ENCODE measurements around the gene FBXO15.
A peak's percentile ranks its signal among the peaks of the same experiment; 100 is the strongest.

The FBXO15 gene

DNA sequence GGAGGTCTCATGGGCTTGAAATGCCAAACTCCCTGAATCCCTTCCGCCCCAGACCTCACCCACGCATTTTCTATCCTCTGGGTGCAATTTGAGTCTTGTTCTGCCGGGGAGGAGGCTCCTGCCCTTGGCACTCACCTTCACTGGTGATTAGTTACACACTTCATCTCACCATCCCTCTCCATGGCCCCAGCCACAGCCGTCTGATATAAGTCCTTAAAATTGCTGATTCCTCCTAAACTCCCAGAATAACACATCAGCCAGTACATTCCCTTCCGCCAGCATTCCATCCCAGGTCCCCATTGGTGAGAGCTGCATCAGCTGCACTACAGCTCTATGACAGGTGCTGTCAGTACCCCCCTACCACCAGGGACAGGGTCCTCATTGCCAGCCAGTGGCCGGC, 4.6 kb upstream of the FBXO15 start:
- H2BK5ac ChIP-seq (ENCODE audit: low read length): no peak overlapping the region
- peaks cover 6 to 67% of the 10 kb centered on the region in 2 donors for H3K36me3 ChIP-seq (replicated peaks in 1 of 2; ENCODE audit: control insufficient read depth in 2 of 2, insufficient read depth in 2 of 2, low read length in 2 of 2)
- no peak overlapping the region for H4K91ac ChIP-seq (ENCODE audit: low read depth, low read length, poor library complexity)
- no peak overlapping the region for H2BK15ac ChIP-seq (ENCODE audit: low read length)
- H4K8ac ChIP-seq (ENCODE audit: low read depth, low read length): no peak overlapping the region
- no CpG with 5 or more reads among the region's 6 CpGs for WGBS, 2 donors (ENCODE audit: extremely low coverage in 2 of 2, insufficient read length in 2 of 2, insufficient replicate concordance in 1 of 2)
- no peak overlapping the region for H3K23ac ChIP-seq (ENCODE audit: low read depth, low read length, poor library complexity)
- peaks cover 3 to 13% of the 10 kb centered on the region in 2 donors for H3K4me1 ChIP-seq (ENCODE audit: control insufficient read depth in 2 of 2, insufficient read depth in 1 of 2, low read depth in 1 of 2, low read length in 2 of 2)
- no peaks in the 10 kb centered on the region for H3K9me3 ChIP-seq (replicated peaks in 1 of 2; ENCODE audit: control insufficient read depth in 2 of 2, insufficient read depth in 1 of 2, low read depth in 1 of 2, low read length in 2 of 2)
- no peaks in the 10 kb centered on the region for H3K27me3 ChIP-seq (ENCODE audit: control insufficient read depth in 3 of 3, insufficient read depth in 3 of 3, low read depth in 1 of 3, low read length in 3 of 3)
- no peak overlapping the region for H3K4me2 ChIP-seq (ENCODE audit: insufficient read depth, low read length, poor library complexity, severe bottlenecking)
- H2BK120ac ChIP-seq (ENCODE audit: low read depth, low read length): no peak overlapping the region
- no peak overlapping the region for H2BK12ac ChIP-seq (ENCODE audit: low read length)
- no peak overlapping the region for H3K27ac ChIP-seq (replicated peaks; ENCODE audit: low read length)
- H2AFZ ChIP-seq (ENCODE audit: low read length): no peak overlapping the region
- no peak overlapping the region for H3K4ac ChIP-seq (ENCODE audit: low read length)
- H2AK5ac ChIP-seq (ENCODE audit: low read depth, low read length): no peak overlapping the region
- no peak for DNase-seq (ENCODE audit: low spot score)
- no peak overlapping the region for H3K14ac ChIP-seq (ENCODE audit: low read length)
- no peak overlapping the region for H3K4me3 ChIP-seq (ENCODE audit: low read length in 2 of 2)
- H3K79me1 ChIP-seq (ENCODE audit: low read depth, low read length): peaks cover 2% of the 10 kb centered on the region
- no peak overlapping the region for H3K18ac ChIP-seq (ENCODE audit: low read length)
- H3K9ac ChIP-seq (ENCODE audit: low read depth, low read length, poor library complexity): no peak overlapping the region

DNA sequence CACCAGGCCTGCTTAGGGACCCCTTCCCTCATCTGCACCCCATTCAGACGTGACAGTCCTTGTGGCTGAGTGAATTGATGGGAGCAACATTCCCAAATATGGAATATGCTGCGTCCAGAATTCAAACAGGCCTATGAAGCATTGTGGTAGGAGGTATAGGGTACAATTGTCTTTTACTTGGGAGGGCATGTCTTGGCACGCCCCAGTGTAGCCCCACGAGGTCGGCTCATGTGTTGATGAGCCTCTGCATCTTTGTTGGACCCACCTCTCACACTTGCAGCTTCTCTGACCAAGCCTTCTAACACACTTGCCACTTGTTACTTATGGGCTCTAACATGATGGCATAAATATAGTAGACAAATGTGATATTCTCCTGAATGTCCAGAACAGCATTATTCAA, 2.2 kb upstream of the FBXO15 start:
- H2BK5ac ChIP-seq (ENCODE audit: low read length): no peak overlapping the region
- H3K14ac ChIP-seq (ENCODE audit: low read length): no peak overlapping the region
- H3K4me3 ChIP-seq (ENCODE audit: low read length in 2 of 2): peak overlapping the region in 1 of 2 donors; percentile 97
- no peak overlapping the region for H2AFZ ChIP-seq (ENCODE audit: low read length)
- peaks cover 2 to 43% of the 10 kb centered on the region in 2 donors for H3K36me3 ChIP-seq (replicated peaks in 1 of 2; ENCODE audit: control insufficient read depth in 2 of 2, insufficient read depth in 2 of 2, low read length in 2 of 2)
- no peak overlapping the region for H3K18ac ChIP-seq (ENCODE audit: low read length)
- no peak overlapping the region for H3K4ac ChIP-seq (ENCODE audit: low read length)
- peaks cover 8 to 17% of the 10 kb centered on the region in 2 donors for H3K4me1 ChIP-seq (ENCODE audit: control insufficient read depth in 2 of 2, insufficient read depth in 1 of 2, low read depth in 1 of 2, low read length in 2 of 2)
- no peak overlapping the region for H3K9ac ChIP-seq (ENCODE audit: low read depth, low read length, poor library complexity)
- H3K27ac ChIP-seq (replicated peaks; ENCODE audit: low read length): no peak overlapping the region
- no peak overlapping the region for H4K91ac ChIP-seq (ENCODE audit: low read depth, low read length, poor library complexity)
- H3K9me3 ChIP-seq (replicated peaks in 1 of 2; ENCODE audit: control insufficient read depth in 2 of 2, insufficient read depth in 1 of 2, low read depth in 1 of 2, low read length in 2 of 2): no peaks in the 10 kb centered on the region
- no peak overlapping the region for H2AK5ac ChIP-seq (ENCODE audit: low read depth, low read length)
- H2BK15ac ChIP-seq (ENCODE audit: low read length): no peak overlapping the region
- no CpG with 5 or more reads among the region's 5 CpGs for WGBS, 2 donors (ENCODE audit: extremely low coverage in 2 of 2, insufficient read length in 2 of 2, insufficient replicate concordance in 1 of 2)
- H2BK120ac ChIP-seq (ENCODE audit: low read depth, low read length): no peak overlapping the region
- peaks cover 2% of the 10 kb centered on the region for H3K79me1 ChIP-seq (ENCODE audit: low read depth, low read length)
- no peak overlapping the region for H3K4me2 ChIP-seq (ENCODE audit: insufficient read depth, low read length, poor library complexity, severe bottlenecking)
- H3K27me3 ChIP-seq (ENCODE audit: control insufficient read depth in 3 of 3, insufficient read depth in 3 of 3, low read depth in 1 of 3, low read length in 3 of 3): no peaks in the 10 kb centered on the region
- no peak overlapping the region for H2BK12ac ChIP-seq (ENCODE audit: low read length)
- no peak for DNase-seq (ENCODE audit: low spot score)
- no peak overlapping the region for H4K8ac ChIP-seq (ENCODE audit: low read depth, low read length)
- H3K23ac ChIP-seq (ENCODE audit: low read depth, low read length, poor library complexity): no peak overlapping the region

DNA sequence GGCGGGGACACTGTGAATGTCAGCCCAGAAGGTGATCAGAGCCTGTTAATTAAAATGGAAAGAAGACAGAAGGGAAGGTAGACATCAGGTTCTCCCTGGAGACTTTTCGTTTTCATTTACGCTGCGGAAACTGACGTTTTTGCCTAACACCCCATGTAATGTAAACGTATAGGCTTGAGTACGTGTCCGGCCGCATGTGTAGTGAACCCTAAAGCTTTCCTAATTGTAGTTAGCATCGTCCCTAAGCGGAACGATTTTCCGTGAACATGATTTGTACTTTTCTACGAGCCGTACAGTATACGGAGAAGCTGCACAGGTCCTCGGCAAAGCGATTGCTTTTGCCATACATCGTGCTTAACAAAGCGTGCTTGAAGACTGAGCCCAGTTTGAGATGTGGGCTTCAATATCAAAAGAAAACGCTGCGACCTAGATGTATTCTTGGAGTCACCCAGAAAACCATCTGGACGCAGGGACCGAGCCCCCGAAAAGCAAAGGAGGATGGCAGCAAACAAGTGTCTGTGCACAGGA, 973 bp upstream of the FBXO15 start:
- DNase-seq (ENCODE audit: low spot score): no peak
- WGBS, 2 donors (ENCODE audit: extremely low coverage in 2 of 2, insufficient read length in 2 of 2, insufficient replicate concordance in 1 of 2): no CpG with 5 or more reads among the region's 25 CpGs
- peak overlapping the region; percentile 80 for H3K9ac ChIP-seq (ENCODE audit: low read depth, low read length, poor library complexity)
- peak overlapping the region; percentile 85 to 97 for H3K4me3 ChIP-seq (ENCODE audit: low read length in 2 of 2)
- H2BK15ac ChIP-seq (ENCODE audit: low read length): no peak overlapping the region
- H2AFZ ChIP-seq (ENCODE audit: low read length): peak overlapping the region; percentile 91
- H3K4me2 ChIP-seq (ENCODE audit: insufficient read depth, low read length, poor library complexity, severe bottlenecking): peak overlapping the region; percentile 77
- no peak overlapping the region for H3K14ac ChIP-seq (ENCODE audit: low read length)
- no peak overlapping the region for H2AK5ac ChIP-seq (ENCODE audit: low read depth, low read length)
- no peak overlapping the region for H4K8ac ChIP-seq (ENCODE audit: low read depth, low read length)
- no peak overlapping the region for H2BK120ac ChIP-seq (ENCODE audit: low read depth, low read length)
- H3K4ac ChIP-seq (ENCODE audit: low read length): no peak overlapping the region
- H2BK12ac ChIP-seq (ENCODE audit: low read length): no peak overlapping the region
- no peak overlapping the region for H3K27ac ChIP-seq (replicated peaks; ENCODE audit: low read length)
- H3K18ac ChIP-seq (ENCODE audit: low read length): no peak overlapping the region
- H3K4me1 ChIP-seq (ENCODE audit: control insufficient read depth in 2 of 2, insufficient read depth in 1 of 2, low read depth in 1 of 2, low read length in 2 of 2): peaks cover 8 to 17% of the 10 kb centered on the region in 2 donors
- H3K36me3 ChIP-seq (replicated peaks in 1 of 2; ENCODE audit: control insufficient read depth in 2 of 2, insufficient read depth in 2 of 2, low read length in 2 of 2): peaks cover 2 to 33% of the 10 kb centered on the region in 2 donors
- H3K9me3 ChIP-seq (replicated peaks in 1 of 2; ENCODE audit: control insufficient read depth in 2 of 2, insufficient read depth in 1 of 2, low read depth in 1 of 2, low read length in 2 of 2): no peaks in the 10 kb centered on the region
- H2BK5ac ChIP-seq (ENCODE audit: low read length): no peak overlapping the region
- peaks cover 2% of the 10 kb centered on the region for H3K79me1 ChIP-seq (ENCODE audit: low read depth, low read length)
- no peak overlapping the region for H3K23ac ChIP-seq (ENCODE audit: low read depth, low read length, poor library complexity)
- H4K91ac ChIP-seq (ENCODE audit: low read depth, low read length, poor library complexity): no peak overlapping the region
- no peaks in the 10 kb centered on the region for H3K27me3 ChIP-seq (ENCODE audit: control insufficient read depth in 3 of 3, insufficient read depth in 3 of 3, low read depth in 1 of 3, low read length in 3 of 3)

DNA sequence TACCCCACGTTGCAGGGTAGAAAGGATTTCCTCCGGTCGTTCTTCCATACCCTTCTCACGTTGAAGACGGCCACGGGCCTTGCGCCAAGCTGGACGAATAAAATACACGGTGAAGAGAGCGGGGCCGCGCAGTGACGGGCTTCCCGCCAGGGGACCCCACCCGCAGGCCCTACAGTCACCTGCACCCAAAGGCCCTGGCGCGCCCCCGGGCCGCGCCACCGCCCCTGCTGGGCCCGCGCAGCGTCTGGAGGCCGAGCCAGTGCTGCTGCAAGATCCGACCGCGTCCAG, 199 bp downstream of the FBXO15 start:
- no peaks in the 10 kb centered on the region for H3K27me3 ChIP-seq (ENCODE audit: control insufficient read depth in 3 of 3, insufficient read depth in 3 of 3, low read depth in 1 of 3, low read length in 3 of 3)
- H3K4ac ChIP-seq (ENCODE audit: low read length): no peak overlapping the region
- H3K9me3 ChIP-seq (replicated peaks in 1 of 2; ENCODE audit: control insufficient read depth in 2 of 2, insufficient read depth in 1 of 2, low read depth in 1 of 2, low read length in 2 of 2): no peaks in the 10 kb centered on the region
- peak overlapping the region; percentile 67 for H3K18ac ChIP-seq (ENCODE audit: low read length)
- no peak overlapping the region for H4K8ac ChIP-seq (ENCODE audit: low read depth, low read length)
- no peak overlapping the region for H2BK5ac ChIP-seq (ENCODE audit: low read length)
- peak overlapping the region; percentile 83 to 97 for H3K4me3 ChIP-seq (ENCODE audit: low read length in 2 of 2)
- H4K91ac ChIP-seq (ENCODE audit: low read depth, low read length, poor library complexity): no peak overlapping the region
- no peak overlapping the region for H2BK12ac ChIP-seq (ENCODE audit: low read length)
- no peak overlapping the region for H3K9ac ChIP-seq (ENCODE audit: low read depth, low read length, poor library complexity)
- H3K4me2 ChIP-seq (ENCODE audit: insufficient read depth, low read length, poor library complexity, severe bottlenecking): peak overlapping the region; percentile 88
- no peak overlapping the region for H2BK120ac ChIP-seq (ENCODE audit: low read depth, low read length)
- no peak overlapping the region for H3K14ac ChIP-seq (ENCODE audit: low read length)
- no peak overlapping the region for H3K23ac ChIP-seq (ENCODE audit: low read depth, low read length, poor library complexity)
- no peak overlapping the region for H2BK15ac ChIP-seq (ENCODE audit: low read length)
- peak overlapping the region; percentile 14 for H2AK5ac ChIP-seq (ENCODE audit: low read depth, low read length)
- peaks cover 2 to 22% of the 10 kb centered on the region in 2 donors for H3K36me3 ChIP-seq (replicated peaks in 1 of 2; ENCODE audit: control insufficient read depth in 2 of 2, insufficient read depth in 2 of 2, low read length in 2 of 2)
- peak overlapping the region; percentile 91 for H2AFZ ChIP-seq (ENCODE audit: low read length)
- peaks cover 2% of the 10 kb centered on the region for H3K79me1 ChIP-seq (ENCODE audit: low read depth, low read length)
- DNase-seq (ENCODE audit: low spot score): no peak
- no CpG with 5 or more reads among the region's 28 CpGs for WGBS, 2 donors (ENCODE audit: extremely low coverage in 2 of 2, insufficient read length in 2 of 2, insufficient replicate concordance in 1 of 2)
- H3K27ac ChIP-seq (replicated peaks; ENCODE audit: low read length): no peak overlapping the region
- peaks cover 8 to 17% of the 10 kb centered on the region in 2 donors for H3K4me1 ChIP-seq (ENCODE audit: control insufficient read depth in 2 of 2, insufficient read depth in 1 of 2, low read depth in 1 of 2, low read length in 2 of 2)

Measured in neuronal stem cell (in vitro differentiated cells).